Measurements from ENCODE around the gene RALA. TPM values are rescaled to one million over a fixed set of nuclear protein-coding genes. Genes with fewer than 3 reads are reported as not detected.

The RALA gene
- total RNA-seq, 1 donor from 2014 or later = 23.8 TPM

DNA sequence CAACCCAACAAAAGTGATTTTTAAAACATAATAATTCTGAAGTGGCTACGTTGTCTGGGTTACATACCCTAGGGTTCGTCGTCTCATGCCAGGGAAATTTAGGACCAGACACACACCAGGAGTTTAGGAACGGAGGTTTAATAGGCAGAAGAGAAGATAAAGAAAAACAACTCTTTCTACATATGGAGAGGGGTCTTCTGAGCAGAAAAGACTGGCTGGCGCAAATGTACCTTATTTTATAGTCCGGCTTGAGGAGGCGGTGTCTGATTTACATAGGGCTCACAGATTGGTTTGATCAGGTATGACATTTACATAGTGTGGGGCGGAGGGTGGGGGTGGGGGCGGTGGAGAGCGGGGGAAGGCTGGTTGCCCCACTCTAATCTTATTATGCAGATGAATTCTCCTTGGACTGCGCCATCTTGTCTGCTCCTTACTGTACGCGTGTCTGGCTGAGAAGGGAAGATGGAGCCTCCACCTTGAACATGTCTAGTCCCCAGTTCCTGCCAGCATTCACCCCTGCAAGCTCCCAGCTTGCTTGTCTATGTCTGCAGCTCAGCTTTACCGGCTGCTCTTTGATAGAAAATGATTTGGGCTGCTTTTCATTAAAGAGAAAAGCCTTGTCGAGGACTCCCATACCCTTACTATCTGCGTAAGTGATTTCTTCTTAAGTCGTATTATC is 98.7 kb downstream of the RALA start:
- DNase-seq (ENCODE audit: low read depth) = no peak
- no peak for TF ChIP-seq CTCF (conservative IDR thresholded peaks at IDR 0.05; ENCODE audit: low read depth, low read length)
- no peak overlapping the region for H3K4me3 ChIP-seq (ENCODE audit: low read depth, low read length)

- no peak for TF ChIP-seq CTCF (conservative IDR thresholded peaks at IDR 0.05; ENCODE audit: low read depth, low read length)
- no peak for DNase-seq (ENCODE audit: low read depth)
These were observed 104.0 kb downstream of the RALA start for GRCh38 chr7:39727231-39728012.

DNA sequence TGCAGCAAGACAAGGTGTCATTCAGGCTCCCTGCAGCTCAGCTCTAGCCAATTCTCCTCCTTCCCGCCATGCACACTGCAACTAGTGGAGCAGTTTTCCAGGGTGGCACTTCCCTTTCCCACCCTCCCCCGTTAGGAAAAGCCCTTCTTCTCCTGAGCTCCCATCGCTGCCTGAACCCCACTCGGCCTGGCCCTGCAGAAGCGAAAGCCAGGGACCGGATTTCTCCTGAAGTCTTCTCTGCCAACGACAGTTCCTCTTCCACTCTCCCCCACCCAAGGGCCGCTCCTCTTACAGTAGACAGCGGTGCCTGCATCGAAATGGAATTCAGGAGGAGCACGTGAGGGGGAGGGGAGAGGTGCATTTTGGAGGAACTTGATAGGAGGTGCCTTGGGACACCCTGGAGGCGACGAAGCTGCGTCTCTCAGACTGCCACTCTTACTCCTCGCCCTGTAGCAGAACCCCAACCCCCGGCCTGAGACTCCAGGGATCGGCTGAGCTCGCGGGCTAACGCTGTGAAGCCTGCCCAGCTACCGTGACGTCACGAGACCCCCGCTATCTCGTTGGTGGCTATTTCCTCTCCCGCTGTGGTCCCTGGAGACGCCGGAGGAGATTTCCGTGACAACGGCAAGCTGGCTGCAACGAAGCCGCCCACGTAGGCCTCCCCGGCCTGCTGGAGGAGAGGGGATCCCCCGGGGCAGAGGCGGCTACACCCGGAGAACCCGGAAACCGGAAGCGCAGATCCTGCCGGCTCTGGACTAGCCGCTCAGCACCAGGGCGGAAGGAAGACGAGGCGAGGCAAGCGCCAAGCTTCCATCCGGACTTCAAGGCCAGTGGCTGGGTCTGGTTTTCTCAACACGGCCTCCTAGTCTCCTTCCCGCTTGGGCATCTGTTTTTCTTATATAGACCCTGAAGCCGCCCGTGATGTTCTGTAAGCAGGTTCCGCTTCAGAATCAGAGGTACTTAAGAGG is 109.7 kb downstream of the RALA start:
- peak; percentile 69 for DNase-seq (ENCODE audit: low read depth)
- TF ChIP-seq CTCF (conservative IDR thresholded peaks at IDR 0.05; ENCODE audit: low read depth, low read length) = no peak
- peak overlapping the region; percentile 67 for H3K4me3 ChIP-seq (ENCODE audit: low read depth, low read length)

More at GRCh38 chr7:39727231-39728012, 104.0 kb downstream of the RALA start:
- no peak overlapping the region for H3K4me3 ChIP-seq (ENCODE audit: low read depth, low read length)

DNA sequence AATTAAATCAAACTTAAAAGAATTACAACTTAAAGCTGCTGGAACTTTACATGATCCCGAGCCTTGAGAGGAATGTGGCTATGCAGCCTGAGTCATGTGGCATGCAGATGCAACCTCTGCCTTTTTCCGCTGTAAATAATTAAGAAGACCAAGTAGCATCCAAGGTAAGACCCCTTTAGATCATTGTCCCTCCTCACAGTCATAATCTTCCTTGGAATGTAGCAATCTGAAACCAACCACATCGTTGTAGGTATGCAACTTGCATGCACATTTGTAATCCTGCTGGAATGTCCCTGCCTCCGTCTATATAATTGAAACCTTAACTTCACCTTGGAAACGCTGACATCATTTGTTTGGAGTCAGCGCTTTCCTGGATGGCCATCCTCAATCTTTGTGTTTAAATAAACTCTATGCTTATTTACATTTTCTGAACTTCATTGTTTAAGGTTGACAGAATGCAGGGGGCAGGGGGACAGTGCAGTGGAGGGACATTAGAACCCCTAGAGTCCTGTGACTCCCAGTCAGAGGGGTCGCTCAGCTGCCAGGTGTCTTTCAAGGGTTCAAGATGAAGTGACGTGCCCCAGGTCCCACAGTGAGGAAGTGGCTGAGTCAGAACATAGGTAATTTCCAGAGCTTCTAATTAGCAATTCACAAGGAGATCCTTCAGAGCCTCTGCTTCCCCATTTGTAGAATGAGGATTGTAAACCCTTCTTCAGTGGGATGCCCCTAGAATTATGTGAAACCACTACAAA is 110.7 kb downstream of the RALA start:
- peak overlapping the region; percentile 67 for H3K4me3 ChIP-seq (ENCODE audit: low read depth, low read length)
- DNase-seq (ENCODE audit: low read depth) = peak; percentile 69
- TF ChIP-seq CTCF (conservative IDR thresholded peaks at IDR 0.05; ENCODE audit: low read depth, low read length) = no peak

- no peak overlapping the region for H3K4me3 ChIP-seq (ENCODE audit: low read depth, low read length)
- no peak for TF ChIP-seq CTCF (conservative IDR thresholded peaks at IDR 0.05; ENCODE audit: low read depth, low read length)
- DNase-seq (ENCODE audit: low read depth) = no peak
These were observed 111.2 kb downstream of the RALA start for GRCh38 chr7:39734633-39735004.

DNA sequence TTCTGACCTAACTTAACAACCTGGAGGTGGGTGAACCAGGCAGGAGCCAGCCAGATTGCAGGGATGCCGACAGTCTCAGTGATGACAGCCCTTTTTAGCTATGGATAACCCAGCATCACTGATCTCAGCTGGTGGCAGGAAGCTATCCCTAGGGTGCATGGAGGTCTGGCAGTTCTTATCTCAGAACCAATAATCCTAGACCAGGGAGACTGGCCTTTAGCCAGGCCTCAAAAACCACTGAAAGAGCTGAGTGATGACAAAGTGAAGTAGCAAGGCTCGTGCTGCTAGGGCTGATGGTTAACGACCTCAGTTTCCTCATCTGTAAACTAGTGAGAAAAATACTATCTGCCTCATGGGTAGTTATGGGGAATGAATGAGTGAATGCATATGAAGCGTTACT is 112.5 kb downstream of the RALA start:
- no peak for TF ChIP-seq CTCF (conservative IDR thresholded peaks at IDR 0.05; ENCODE audit: low read depth, low read length)
- no peak overlapping the region for H3K4me3 ChIP-seq (ENCODE audit: low read depth, low read length)
- no peak for DNase-seq (ENCODE audit: low read depth)

All from epithelial cell of proximal tubule (primary cell).